GM19351 (cell line): ENCODE data around the gene MAPK4.
"Not testable (repeated sequence)": the region's sequence is repeated elsewhere in the genome, so short reads cannot be mapped to it uniquely, and the experiment has no call there.

Source experiments
- ATAC-seq: cut with Tn5 transposase; IDR thresholded peaks from one replicate; pipeline ENCODE4 v1.9.1; 2021; ENCODE audit warnings: mild to moderate bottlenecking, moderate library complexity; ENCODE audit not compliant: unreplicated experiment

Gene MAPK4

DNA sequence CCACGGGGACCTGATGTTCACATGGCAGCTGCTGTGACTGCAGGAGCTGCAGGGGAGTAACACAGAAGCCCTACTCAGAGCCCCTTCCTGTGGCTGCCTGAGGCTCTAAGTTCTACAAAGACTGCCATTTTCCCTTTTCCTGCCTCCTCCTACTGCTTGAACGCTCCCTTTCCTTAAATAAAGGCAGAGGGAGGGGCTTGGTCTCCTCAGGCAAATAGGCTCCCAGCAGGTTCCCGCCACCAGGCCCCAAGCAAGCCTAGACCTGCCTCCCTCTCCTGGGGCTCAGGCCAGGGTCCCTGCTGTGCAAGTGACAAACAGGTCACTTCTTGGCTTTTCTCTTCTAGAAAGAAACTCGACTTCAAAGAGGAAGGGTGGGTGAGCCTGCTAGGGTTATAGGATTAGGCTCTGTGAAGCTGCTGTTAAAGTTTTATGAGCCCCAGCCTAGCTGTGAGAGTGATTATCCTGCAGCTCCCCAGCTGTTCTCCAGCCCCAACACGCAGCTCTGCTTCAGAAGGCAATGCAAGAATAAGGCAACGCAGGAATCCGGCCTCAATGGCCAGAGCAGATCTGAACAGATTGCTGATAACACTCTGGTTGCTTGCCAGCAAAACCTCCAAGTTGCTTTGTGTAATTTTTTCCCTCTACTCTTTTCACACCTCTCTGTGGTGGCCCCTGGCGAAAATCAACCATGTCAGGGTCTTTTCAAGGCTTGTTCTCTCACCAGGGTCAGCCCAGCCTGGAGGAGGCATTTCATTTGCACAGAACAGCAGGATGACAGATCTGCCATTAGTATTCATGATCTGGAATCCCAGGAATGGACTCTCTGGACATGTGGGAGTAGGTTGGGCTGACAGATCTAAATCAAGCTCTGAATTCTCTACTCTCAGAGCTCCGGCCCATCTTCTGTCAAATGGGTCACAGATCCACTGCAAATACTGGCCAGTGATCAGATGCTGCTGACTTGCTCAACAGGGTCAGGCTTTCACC, 188.6 kb downstream of the MAPK4 start:
- no peak for ATAC-seq

DNA sequence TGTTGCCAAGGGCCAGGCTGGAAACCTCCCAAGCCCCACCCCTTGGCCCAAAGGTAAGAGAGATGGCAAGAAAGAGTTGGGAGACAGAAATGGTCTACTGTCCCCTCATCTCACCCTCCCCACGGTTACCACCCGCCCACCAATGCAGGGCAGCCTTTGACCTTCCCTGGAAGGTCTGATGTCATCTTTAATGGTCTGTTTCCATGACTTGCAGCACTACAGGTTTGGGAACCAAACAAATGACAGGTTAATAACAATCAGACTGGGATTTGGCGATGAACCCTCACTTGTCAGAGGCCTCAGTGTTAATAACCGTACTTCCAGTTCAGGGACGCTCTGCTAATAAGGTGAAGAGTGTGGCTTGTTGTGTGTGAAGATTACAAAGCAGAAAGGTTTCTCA, 189.5 kb downstream of the MAPK4 start:
- no peak for ATAC-seq

DNA sequence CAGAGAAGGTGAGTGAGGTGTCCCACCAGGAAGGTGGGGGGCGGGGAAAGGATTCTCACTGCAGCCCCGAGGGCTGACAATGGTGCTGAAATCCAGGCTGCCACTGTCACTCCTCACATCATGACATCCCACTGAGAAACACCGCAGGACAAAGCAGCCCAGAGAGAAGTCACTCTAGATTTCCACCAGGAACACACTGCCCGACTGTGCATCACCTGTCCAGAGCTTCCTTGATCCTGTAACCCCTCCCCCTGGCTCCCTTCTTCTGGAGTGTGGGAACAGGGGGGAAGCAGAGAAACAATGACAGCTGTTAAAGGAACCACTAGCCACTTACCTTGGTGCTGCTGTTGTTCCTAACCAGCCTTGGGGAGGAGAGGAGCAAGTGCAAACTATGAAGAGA, 190.1 kb downstream of the MAPK4 start:
- ATAC-seq: no peak

DNA sequence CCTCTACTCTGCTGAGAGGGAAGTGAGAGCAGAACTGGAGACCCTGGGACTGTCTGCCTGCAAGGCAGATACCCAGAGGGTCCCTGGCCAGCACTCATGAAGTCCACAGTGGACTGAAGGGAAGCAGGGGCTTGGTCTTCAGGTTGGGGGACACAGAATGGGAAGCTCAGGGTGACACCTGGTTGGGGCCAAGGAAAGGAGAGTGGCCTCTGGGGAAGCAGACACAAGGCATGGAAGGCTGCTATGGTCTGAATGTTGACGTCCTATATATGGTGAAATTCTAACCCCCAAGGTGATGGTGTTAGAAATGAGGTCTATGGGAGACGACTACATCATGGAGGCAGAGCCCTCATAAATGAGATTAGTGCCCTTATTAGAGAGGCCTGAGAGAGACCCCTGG, 190.7 kb downstream of the MAPK4 start:
- ATAC-seq: no peak

DNA sequence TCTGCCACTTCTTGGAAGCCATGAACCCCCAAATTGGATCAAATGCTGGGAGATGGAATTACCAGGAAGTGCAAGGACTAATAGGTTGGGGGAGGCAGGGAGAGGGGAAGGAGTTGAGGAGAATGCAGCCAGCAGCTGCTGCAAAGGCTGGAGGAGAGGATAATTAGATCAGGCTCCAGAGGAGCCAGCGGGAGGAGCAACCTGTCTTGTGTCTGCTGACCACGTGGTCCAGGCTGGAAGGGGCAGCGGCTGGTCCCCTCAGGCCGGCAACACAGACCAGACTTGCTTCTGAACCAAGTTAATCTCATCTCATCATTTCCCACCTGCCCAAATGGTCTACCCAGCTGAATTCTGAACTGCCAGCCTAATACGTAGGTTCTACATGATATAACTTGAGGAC, 191.6 kb downstream of the MAPK4 start:
- no peak for ATAC-seq

DNA sequence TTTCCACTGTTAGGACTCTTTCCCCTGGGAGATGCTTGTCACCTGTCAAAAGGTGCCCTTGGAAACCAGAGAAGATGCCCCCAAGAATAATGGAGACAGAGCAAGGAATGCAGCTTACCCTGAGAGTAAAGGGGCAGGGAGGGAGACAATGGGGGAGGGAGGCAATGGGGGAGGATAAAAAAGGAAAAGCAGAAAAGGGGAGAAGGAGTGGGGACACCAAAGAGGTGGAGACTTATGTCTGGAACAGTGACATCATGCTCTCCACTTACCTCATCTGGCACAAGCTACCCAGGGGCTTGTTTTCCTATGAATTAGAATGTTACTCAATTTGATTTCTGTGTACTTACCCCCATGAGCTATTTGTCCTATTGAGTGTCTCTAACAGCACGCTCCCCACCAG, 192.1 kb downstream of the MAPK4 start:
- ATAC-seq: no peak

DNA sequence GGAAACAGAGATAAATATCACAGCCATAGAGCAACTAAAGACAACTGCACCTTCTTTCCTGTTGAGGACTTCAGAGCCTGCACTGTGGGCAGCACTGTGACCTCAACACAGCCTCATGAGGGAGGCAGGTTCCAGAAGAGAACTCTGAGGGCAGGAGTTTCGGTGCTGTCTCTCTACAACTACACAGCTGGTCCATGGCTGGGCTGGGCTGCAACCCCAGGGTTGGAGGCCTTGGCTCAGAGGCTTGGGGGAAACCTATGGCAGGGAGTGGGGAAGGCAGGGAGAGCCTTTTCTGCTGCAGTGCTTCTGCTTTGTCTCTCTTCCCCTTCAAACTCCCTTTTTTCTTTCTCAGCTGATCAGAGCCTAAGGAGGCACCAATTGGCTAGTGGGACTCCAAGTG, 193.4 kb downstream of the MAPK4 start:
- no peak for ATAC-seq

DNA sequence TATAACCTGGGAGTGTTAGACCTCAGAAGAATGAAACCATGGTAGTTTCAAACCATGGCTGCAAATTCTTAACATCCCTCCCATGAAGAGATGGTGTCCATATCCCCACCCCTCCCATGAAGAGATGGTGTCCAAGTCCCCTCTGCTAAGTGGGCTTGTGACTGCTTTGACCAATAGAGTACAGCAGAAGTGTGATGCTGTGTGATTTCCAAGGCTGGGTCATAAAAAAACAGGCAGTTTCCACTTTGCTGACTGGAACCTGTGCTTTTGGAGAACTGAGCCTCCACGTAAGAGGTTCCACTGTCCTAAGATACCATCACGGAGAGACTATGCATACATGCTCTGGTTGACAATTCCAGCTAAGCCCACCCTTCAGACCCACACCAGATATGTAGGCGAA, 194.4 kb downstream of the MAPK4 start:
- no peak for ATAC-seq

DNA sequence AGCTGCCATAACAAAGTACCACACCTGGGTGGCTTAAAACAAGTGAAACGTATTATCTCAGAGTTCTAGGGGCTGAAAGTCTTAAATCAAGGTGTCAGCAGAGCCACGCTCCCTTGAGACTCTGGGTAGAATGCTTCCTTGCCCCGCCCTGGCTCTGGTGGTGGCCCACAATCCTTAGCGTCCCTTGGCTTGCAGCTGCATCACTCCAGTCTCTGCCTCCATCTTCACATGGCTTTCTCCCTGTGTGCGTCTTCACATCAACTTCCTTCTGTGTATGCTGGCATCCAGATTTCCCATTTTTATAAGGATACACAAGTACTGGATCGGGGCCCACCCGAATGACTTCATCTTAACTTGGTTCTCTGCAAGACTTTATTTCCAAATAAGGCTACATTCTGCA, 197.5 kb downstream of the MAPK4 start:
- no peak for ATAC-seq

DNA sequence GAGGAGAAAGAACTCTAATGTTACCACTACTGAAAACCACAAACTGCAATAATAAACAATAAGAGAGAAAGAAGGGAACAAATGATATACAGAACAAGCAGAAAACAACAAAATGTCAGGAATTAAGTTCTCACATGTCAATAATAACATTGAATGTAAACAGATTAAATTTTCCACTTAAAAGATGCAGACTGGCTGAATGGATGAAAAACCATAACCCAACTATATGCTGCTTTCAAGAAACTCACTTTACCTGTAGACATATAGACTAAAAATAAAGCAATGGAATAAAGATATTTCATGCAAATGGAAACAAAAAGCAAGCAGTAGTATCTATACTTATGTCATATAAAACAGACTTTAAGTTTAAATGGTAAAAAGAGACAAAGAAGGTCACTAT, 209.6 kb downstream of the MAPK4 start:
- ATAC-seq: no peak

DNA sequence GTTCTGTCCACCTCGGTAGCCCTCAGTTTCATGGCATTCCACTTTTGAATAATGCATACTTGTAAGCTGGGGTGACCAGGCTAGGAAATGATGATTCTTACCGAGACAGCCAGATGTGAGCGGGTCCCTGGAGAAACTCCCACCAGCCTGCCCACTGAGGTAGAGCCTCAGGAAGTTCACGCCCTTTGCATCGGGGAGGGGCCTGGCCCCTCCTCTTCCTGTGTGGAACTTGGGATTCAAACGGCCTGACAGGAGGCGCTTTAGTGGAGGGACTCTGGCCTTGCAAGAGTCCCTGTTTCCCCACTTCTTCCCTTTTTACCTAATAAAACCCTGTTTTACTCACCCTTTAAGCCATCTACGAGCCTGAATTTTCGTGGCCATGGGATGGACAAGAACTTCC, 215.3 kb downstream of the MAPK4 start:
- ATAC-seq: no peak

DNA sequence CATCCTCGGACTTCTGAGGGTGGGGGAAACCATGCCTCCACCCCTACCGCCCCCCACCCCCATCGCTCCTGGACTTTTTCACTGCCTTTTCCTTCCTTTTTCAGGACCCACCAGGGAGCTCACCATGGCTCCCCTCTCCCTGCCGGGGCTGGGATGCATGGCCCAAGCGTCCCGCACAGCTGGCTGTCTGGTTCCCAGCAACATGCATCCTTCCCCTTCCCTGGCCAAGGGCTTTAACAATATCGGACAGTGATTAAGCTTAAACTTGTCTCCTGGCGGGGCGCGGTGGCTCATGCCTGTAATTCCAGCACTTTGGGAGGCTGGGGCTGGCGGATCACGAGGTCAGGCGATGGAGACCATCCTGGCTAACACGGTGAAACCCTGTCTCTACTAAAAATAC, 215.8 kb downstream of the MAPK4 start:
- ATAC-seq: no peak

DNA sequence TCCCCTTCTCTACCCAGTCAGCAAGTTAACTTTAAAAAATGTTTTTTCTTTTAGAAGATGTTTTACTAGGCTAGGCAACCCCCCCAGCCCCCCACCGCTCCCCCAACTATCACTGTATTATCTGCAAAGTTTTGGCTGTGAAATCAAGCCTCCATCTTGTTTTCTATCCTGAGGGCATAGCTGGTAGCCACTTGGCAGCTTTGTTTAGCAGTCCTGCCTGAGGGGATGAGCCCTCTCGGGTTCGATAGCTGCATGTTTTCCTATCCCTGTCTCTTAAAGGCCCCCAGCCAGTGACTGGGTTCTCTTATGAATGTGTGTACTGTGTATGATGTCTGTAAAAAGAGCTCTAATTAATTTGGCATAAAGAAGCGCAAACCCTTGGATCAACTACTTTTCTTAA, 216.5 kb downstream of the MAPK4 start:
- ATAC-seq: no peak

DNA sequence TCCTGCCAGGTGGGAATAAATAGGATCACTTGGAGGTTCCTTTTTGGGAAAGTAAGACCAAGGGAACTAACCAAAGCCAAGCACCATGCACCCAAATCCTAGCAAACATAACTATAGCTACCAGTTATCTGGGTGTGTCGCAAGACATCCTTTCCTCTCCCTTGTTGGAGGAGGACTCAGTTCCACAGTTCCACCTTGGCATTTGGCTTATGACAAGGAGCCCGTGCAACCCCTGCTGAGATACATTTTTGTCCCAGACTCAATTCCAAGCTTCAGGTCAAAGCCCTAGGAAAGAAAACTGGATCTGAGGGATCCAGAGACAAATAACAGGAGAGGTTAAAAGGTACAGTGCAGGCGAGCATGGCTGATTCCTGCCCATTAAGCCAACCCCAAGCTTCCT, 219.1 kb downstream of the MAPK4 start:
- ATAC-seq: not testable (repeated sequence)
